GM19239 (cell line): ENCODE data around the gene QPRT.
"Not testable (repeated sequence)": the region's sequence is repeated elsewhere in the genome, so short reads cannot be mapped to it uniquely, and the experiment has no call there.

Source experiments
- DNase-seq: peaks from one replicate; pipeline ENCODE4 v3.0.0; 2011; ENCODE audit warnings: low spot score; ENCODE audit not compliant: insufficient read length
- FAIRE-seq: peaks from 2 replicates; lab custom pipeline; 2011; peaks lifted over from hg19 to GRCh38; lab: Jason Lieb, UNC

QPRT gene

GRCh38 chr16:29740630-29741015 is 61.6 kb downstream of the QPRT start:
- FAIRE-seq, DNase-seq: not testable (repeated sequence)

GRCh38 chr16:29742683-29743275 is 63.8 kb downstream of the QPRT start:
- DNase-seq (no peak), FAIRE-seq (no peak)

- DNase-seq = no peak
- FAIRE-seq = no peak
Observed at GRCh38 chr16:29743475-29743826, 64.5 kb downstream of the QPRT start.

- no peak for FAIRE-seq
- no peak for DNase-seq
Observed at GRCh38 chr16:29743827-29744531, 65.0 kb downstream of the QPRT start.

GRCh38 chr16:29744541-29745101 is 65.6 kb downstream of the QPRT start:
- DNase-seq (no peak), FAIRE-seq (no peak)

- DNase-seq = peak; percentile 48
- FAIRE-seq = peak; percentile 26
Observed at GRCh38 chr16:29745121-29745852, 66.3 kb downstream of the QPRT start.

- DNase-seq (peak; percentile 73), FAIRE-seq (peak; percentile 94)
Observed at GRCh38 chr16:29745853-29746345, 66.9 kb downstream of the QPRT start, which contains the start of gene C16orf54. C16orf54 (minus strand) TSS chr16:29745990; CDS start chr16:29744951, 1,039 bp downstream.

GRCh38 chr16:29746518-29746917 is 67.5 kb downstream of the QPRT start:
- DNase-seq, FAIRE-seq: not testable (repeated sequence)
